ENCODE measurements around the gene EME1.
"Not testable (repeated sequence)": the region's sequence is repeated elsewhere in the genome, so short reads cannot be mapped to it uniquely, and the experiment has no call there.

- TF ChIP-seq, protein P1, sequence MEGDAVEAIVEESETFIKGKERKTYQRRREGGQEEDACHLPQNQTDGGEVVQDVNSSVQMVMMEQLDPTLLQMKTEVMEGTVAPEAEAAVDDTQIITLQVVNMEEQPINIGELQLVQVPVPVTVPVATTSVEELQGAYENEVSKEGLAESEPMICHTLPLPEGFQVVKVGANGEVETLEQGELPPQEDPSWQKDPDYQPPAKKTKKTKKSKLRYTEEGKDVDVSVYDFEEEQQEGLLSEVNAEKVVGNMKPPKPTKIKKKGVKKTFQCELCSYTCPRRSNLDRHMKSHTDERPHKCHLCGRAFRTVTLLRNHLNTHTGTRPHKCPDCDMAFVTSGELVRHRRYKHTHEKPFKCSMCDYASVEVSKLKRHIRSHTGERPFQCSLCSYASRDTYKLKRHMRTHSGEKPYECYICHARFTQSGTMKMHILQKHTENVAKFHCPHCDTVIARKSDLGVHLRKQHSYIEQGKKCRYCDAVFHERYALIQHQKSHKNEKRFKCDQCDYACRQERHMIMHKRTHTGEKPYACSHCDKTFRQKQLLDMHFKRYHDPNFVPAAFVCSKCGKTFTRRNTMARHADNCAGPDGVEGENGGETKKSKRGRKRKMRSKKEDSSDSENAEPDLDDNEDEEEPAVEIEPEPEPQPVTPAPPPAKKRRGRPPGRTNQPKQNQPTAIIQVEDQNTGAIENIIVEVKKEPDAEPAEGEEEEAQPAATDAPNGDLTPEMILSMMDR (IDR thresholded peaks at IDR 0.05) = not testable (repeated sequence)
- TF ChIP-seq POLR2A (IDR thresholded peaks at IDR 0.05) = not testable (repeated sequence)
Observed at GRCh38 chr17:50399591-50399990, 26.6 kb downstream of the EME1 start.

Measured in upper lobe of left lung (tissue), 4 donors.